Astrocyte (in vitro differentiated cells and primary cell): ENCODE data around the gene IFI30. TPM values are rescaled to one million over a fixed set of nuclear protein-coding genes. Genes with fewer than 3 reads are reported as not detected.

Source experiments
- DNase-seq: peaks from one replicate; pipeline ENCODE4 v3.0.0-alpha.2; 2010; ENCODE audit warnings: low read depth
- FAIRE-seq: peaks from 2 replicates; lab custom pipeline; 2011; peaks lifted over from hg19 to GRCh38; lab: Jason Lieb, UNC
- H2AFZ ChIP-seq: 2 replicates; pipeline ENCODE4 v1.6.0; 2012; ENCODE audit warnings: low read depth, low read length, inconsistent platforms
- H3K27ac ChIP-seq: 2 replicates; pipeline ENCODE4 v1.5.1; 2011; ENCODE audit warnings: low read depth, low read length, inconsistent platforms
- H3K27me3 ChIP-seq: 2 replicates; pipeline ENCODE4 v1.6.0; 2011; ENCODE audit warnings: low read length, inconsistent platforms; ENCODE audit not compliant: insufficient read depth
- H3K36me3 ChIP-seq: 2 replicates; pipeline ENCODE4 v1.5.1; 2011; ENCODE audit warnings: low read length, inconsistent platforms; ENCODE audit not compliant: insufficient read depth
- H3K4me1 ChIP-seq: 2 replicates; pipeline ENCODE4 v1.5.1; 2011; ENCODE audit warnings: low read length, inconsistent platforms; ENCODE audit not compliant: insufficient read depth
- H3K4me2 ChIP-seq: 2 replicates; pipeline ENCODE4 v1.6.0; 2012; ENCODE audit warnings: low read length, inconsistent platforms
- H3K4me3 ChIP-seq: 2 replicates; pipeline ENCODE4 v1.5.1; 2011; ENCODE audit warnings: low read depth, mild to moderate bottlenecking, low read length, inconsistent platforms; ENCODE audit not compliant: insufficient read depth
- H3K79me2 ChIP-seq: 2 replicates; pipeline ENCODE4 v1.6.0; 2012; ENCODE audit warnings: mild to moderate bottlenecking, low read length, inconsistent platforms; ENCODE audit not compliant: insufficient read depth
- H3K9ac ChIP-seq: 2 replicates; pipeline ENCODE4 v1.6.0; 2012; ENCODE audit warnings: mild to moderate bottlenecking, low read length, inconsistent platforms
- H3K9me3 ChIP-seq: 2 replicates; pipeline ENCODE4 v1.5.1; 2012; ENCODE audit warnings: low read depth, mild to moderate bottlenecking, low read length, inconsistent platforms; ENCODE audit not compliant: insufficient read depth
- H4K20me1 ChIP-seq: 2 replicates; pipeline ENCODE4 v1.6.0; 2012; ENCODE audit warnings: low read length, inconsistent platforms; ENCODE audit not compliant: insufficient read depth
- H3K27ac Mint-ChIP-seq: one replicate; pipeline ENCODE4 v1.8.0; 2021; ENCODE audit warnings: mild to moderate bottlenecking, mixed read lengths; ENCODE audit not compliant: unreplicated experiment
- H3K27me3 Mint-ChIP-seq: one replicate; pipeline ENCODE4 v1.8.0; 2021; ENCODE audit warnings: low read depth, mixed read lengths; ENCODE audit not compliant: unreplicated experiment
- H3K36me3 Mint-ChIP-seq: one replicate; pipeline ENCODE4 v1.8.0; 2021; ENCODE audit warnings: low read depth, mixed read lengths; ENCODE audit not compliant: unreplicated experiment
- H3K4me1 Mint-ChIP-seq: one replicate; pipeline ENCODE4 v1.8.0; 2021; ENCODE audit warnings: low read depth, mixed read lengths; ENCODE audit not compliant: unreplicated experiment
- H3K4me3 Mint-ChIP-seq: one replicate; pipeline ENCODE4 v1.8.0; 2021; ENCODE audit warnings: mild to moderate bottlenecking, moderate library complexity, mixed read lengths; ENCODE audit not compliant: unreplicated experiment
- H3K9me3 Mint-ChIP-seq: one replicate; pipeline ENCODE4 v1.8.0; 2021; ENCODE audit warnings: mild to moderate bottlenecking, mixed read lengths; ENCODE audit not compliant: unreplicated experiment
- EZH2 ChIP-seq: IDR thresholded peaks from 2 replicates; pipeline ENCODE4 v1.6.1; 2012; ENCODE audit warnings: mild to moderate bottlenecking, low read length, inconsistent platforms; ENCODE audit not compliant: insufficient read depth
- total RNA-seq: library from RNA; stranded (reverse); gene quantifications from 2 replicates; pipeline ENCODE4 v1.2.1, GENCODE V29; 2021
- TF ChIP-seq, protein P1 (sequence below): IDR thresholded peaks from 2 replicates; pipeline ENCODE4 v1.5.1; 2011; ENCODE audit warnings: low read depth, mild to moderate bottlenecking, inconsistent platforms, low read length, moderate library complexity; ENCODE audit not compliant: insufficient read depth

The IFI30 gene
- total RNA-seq, 1 donor from 2014 or later, result 2.3 TPM

GRCh38 chr19:18214779-18215433 is 41.3 kb downstream of the IFI30 start:
- no peak for FAIRE-seq
- H2AFZ ChIP-seq, result peak overlapping the region; percentile 43
- H3K4me1 Mint-ChIP-seq, result peaks cover 8% of the 10 kb centered on the region

GRCh38 chr19:18216789-18217188 is 43.2 kb downstream of the IFI30 start:
- Histone ChIP-seq H3K27me3 (peaks cover 2% of the 10 kb centered on the region), H3K79me2 (no peaks in the 10 kb centered on the region), H3K9ac (no peak overlapping the region), H3K4me1 (peaks cover 6% of the 10 kb centered on the region), H3K4me2 (no peak overlapping the region), H3K27ac (no peak overlapping the region), H3K4me3 (no peak overlapping the region), H4K20me1 (no peaks in the 10 kb centered on the region), H3K9me3 (no peaks in the 10 kb centered on the region), H2AFZ (no peak overlapping the region), H3K36me3 (no peaks in the 10 kb centered on the region)
- TF ChIP-seq EZH2, result no peak
- TF ChIP-seq, protein P1, sequence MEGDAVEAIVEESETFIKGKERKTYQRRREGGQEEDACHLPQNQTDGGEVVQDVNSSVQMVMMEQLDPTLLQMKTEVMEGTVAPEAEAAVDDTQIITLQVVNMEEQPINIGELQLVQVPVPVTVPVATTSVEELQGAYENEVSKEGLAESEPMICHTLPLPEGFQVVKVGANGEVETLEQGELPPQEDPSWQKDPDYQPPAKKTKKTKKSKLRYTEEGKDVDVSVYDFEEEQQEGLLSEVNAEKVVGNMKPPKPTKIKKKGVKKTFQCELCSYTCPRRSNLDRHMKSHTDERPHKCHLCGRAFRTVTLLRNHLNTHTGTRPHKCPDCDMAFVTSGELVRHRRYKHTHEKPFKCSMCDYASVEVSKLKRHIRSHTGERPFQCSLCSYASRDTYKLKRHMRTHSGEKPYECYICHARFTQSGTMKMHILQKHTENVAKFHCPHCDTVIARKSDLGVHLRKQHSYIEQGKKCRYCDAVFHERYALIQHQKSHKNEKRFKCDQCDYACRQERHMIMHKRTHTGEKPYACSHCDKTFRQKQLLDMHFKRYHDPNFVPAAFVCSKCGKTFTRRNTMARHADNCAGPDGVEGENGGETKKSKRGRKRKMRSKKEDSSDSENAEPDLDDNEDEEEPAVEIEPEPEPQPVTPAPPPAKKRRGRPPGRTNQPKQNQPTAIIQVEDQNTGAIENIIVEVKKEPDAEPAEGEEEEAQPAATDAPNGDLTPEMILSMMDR, result no peak
- no peak for DNase-seq
- FAIRE-seq, result no peak
- Mint-ChIP-seq H3K36me3 (peaks cover 3% of the 10 kb centered on the region), H3K4me3 (no peak overlapping the region), H3K27ac (no peak overlapping the region), H3K9me3 (no peaks in the 10 kb centered on the region), H3K27me3 (peaks cover 18% of the 10 kb centered on the region), H3K4me1 (peaks cover 10% of the 10 kb centered on the region)

More at GRCh38 chr19:18214779-18215433, 41.3 kb downstream of the IFI30 start:
- H3K27ac Mint-ChIP-seq, result peak overlapping the region; percentile 75
- no peak overlapping the region for H3K27ac ChIP-seq
- H3K79me2 ChIP-seq, result no peaks in the 10 kb centered on the region
- H4K20me1 ChIP-seq, result no peaks in the 10 kb centered on the region
- no peaks in the 10 kb centered on the region for H3K36me3 ChIP-seq
- H3K9ac ChIP-seq, result no peak overlapping the region
- peak overlapping the region; percentile 22 for H3K4me3 Mint-ChIP-seq
- DNase-seq, result peak; percentile 44
- H3K9me3 Mint-ChIP-seq, result no peaks in the 10 kb centered on the region
- peaks cover 22% of the 10 kb centered on the region for H3K27me3 Mint-ChIP-seq
- H3K4me2 ChIP-seq, result peak overlapping the region; percentile 48
- peaks cover 3% of the 10 kb centered on the region for H3K36me3 Mint-ChIP-seq
- H3K27me3 ChIP-seq, result no peaks in the 10 kb centered on the region
- no peak for TF ChIP-seq EZH2
- TF ChIP-seq, protein P1, result no peak
- no peaks in the 10 kb centered on the region for H3K9me3 ChIP-seq
- no peak overlapping the region for H3K4me3 ChIP-seq
- H3K4me1 ChIP-seq, result peaks cover 6% of the 10 kb centered on the region

GRCh38 chr19:18218159-18218558 is 44.5 kb downstream of the IFI30 start:
- Histone ChIP-seq H3K4me3 (no peak overlapping the region), H3K9ac (no peak overlapping the region), H3K27ac (no peak overlapping the region), H3K79me2 (no peaks in the 10 kb centered on the region), H3K4me1 (peaks cover 6% of the 10 kb centered on the region), H4K20me1 (no peaks in the 10 kb centered on the region), H3K9me3 (no peaks in the 10 kb centered on the region), H3K36me3 (no peaks in the 10 kb centered on the region), H2AFZ (no peak overlapping the region), H3K27me3 (peaks cover 2% of the 10 kb centered on the region), H3K4me2 (no peak overlapping the region)
- DNase-seq, result no peak
- Mint-ChIP-seq H3K36me3 (peaks cover 3% of the 10 kb centered on the region), H3K4me3 (no peak overlapping the region), H3K27ac (no peak overlapping the region), H3K27me3 (peaks cover 18% of the 10 kb centered on the region), H3K4me1 (peaks cover 10% of the 10 kb centered on the region), H3K9me3 (no peaks in the 10 kb centered on the region)
- TF ChIP-seq, protein P1, result no peak
- no peak for TF ChIP-seq EZH2
- no peak for FAIRE-seq
